K562 (cell line): Measurements from ENCODE around the gene CNTD1.

Source experiments
- CTCF ChIP-seq, 3 experiments: IDR thresholded peaks in 2 of 3; conservative IDR thresholded peaks in 1 of 3; 2 replicates each; pipeline ENCODE4 v1.5.1; 2011 to 2012; ENCODE audit warnings: low read length in 3 of 3, mild to moderate bottlenecking in 3 of 3, control low read depth in 2 of 3, improper control_type of control experiment in 1 of 3, inconsistent platforms in 1 of 3, low read depth in 1 of 3, mixed read lengths in 1 of 3, moderate library complexity in 1 of 3; ENCODE audit not compliant: insufficient read depth in 2 of 3
- E4F1 ChIP-seq: fragments of 250-450 bp; sonication (Bioruptor Pico); IDR thresholded peaks from 2 replicates; pipeline ENCODE4 v1.5.0; 2021; ENCODE audit warnings: mild to moderate bottlenecking, borderline replicate concordance
- EZH2 ChIP-seq: IDR thresholded peaks from 2 replicates; pipeline ENCODE4 v1.6.1; 2012; ENCODE audit warnings: low read depth, mild to moderate bottlenecking, inconsistent platforms, low read length, borderline replicate concordance
- FOXJ2 ChIP-seq: fragments of 200-800 bp; sonication (Bioruptor generic); IDR thresholded peaks from 2 replicates; pipeline ENCODE4 v1.6.1; 2016; ENCODE audit warnings: missing genetic modification characterization, missing compliant biosample characterization
- FOXP4 ChIP-seq: sonication (generic); formaldehyde crosslinking; IDR thresholded peaks from 2 replicates; pipeline ENCODE4 v1.8.0; 2022; ENCODE audit warnings: mild to moderate bottlenecking, missing genetic modification reagents, borderline replicate concordance
- NRF1 ChIP-seq, 2 experiments: fragments of 450-650 bp; IDR thresholded peaks in 1 of 2; conservative IDR thresholded peaks in 1 of 2; 2 replicates each; pipeline ENCODE4 v1.6.1; 2014; ENCODE audit warnings: mild to moderate bottlenecking in 2 of 2
- POU5F1 ChIP-seq: fragments of 150-350 bp; IDR thresholded peaks from 2 replicates; pipeline ENCODE4 v1.6.1; 2014; ENCODE audit warnings: borderline replicate concordance, low read length, low read depth, mild to moderate bottlenecking; ENCODE audit not compliant: partially characterized antibody
- RAD21 ChIP-seq, 2 experiments: fragments of 250-450 bp in 1 of 2; fragments of 450-650 bp in 1 of 2; sonication (Bioruptor Pico) in 1 of 2; formaldehyde crosslinking in 1 of 2; IDR thresholded peaks in 1 of 2; conservative IDR thresholded peaks in 1 of 2; 2 replicates each; pipeline versions ENCODE4 v1.4.0 to v1.8.0; 2020 to 2022; ENCODE audit warnings: mild to moderate bottlenecking in 2 of 2, moderate library complexity in 1 of 2
- SP1 ChIP-seq: sonication (generic); formaldehyde crosslinking; IDR thresholded peaks from 2 replicates; pipeline ENCODE4 v1.8.1; 2022; ENCODE audit warnings: mild to moderate bottlenecking, missing genetic modification reagents
- STAT6 ChIP-seq: sonication (generic); formaldehyde crosslinking; IDR thresholded peaks from 2 replicates; pipeline ENCODE4 v1.8.1; 2023; ENCODE audit warnings: mild to moderate bottlenecking, missing genetic modification reagents
- TAF9B ChIP-seq: fragments of 450-650 bp; IDR thresholded peaks from 2 replicates; pipeline ENCODE4 v1.6.1; 2018; ENCODE audit warnings: mild to moderate bottlenecking; ENCODE audit not compliant: partially characterized antibody
- ZBTB43 ChIP-seq: sonication (generic); formaldehyde crosslinking; IDR thresholded peaks from 2 replicates; pipeline ENCODE4 v1.8.0; 2023; ENCODE audit warnings: mild to moderate bottlenecking, missing genetic modification reagents

- TF ChIP-seq E4F1 (CRISPR knock-in tag) = no peak
- no peak for TF ChIP-seq ZBTB43 (CRISPR knock-in tag)
- TF ChIP-seq POU5F1 = no peak
- TF ChIP-seq SP1 = no peak
- TF ChIP-seq CTCF (IDR thresholded peaks at IDR 0.05 in 2 of 3, conservative IDR thresholded peaks at IDR 0.05 in 1 of 3; ENCODE audit: insufficient read depth in 2 of 3, low read depth in 1 of 3, low read length in 3 of 3) = no peak
- TF ChIP-seq TAF9B = no peak
- TF ChIP-seq FOXJ2 (tag) = no peak
- TF ChIP-seq EZH2 = no peak
- no peak for TF ChIP-seq RAD21 (CRISPR knock-in tag; conservative IDR thresholded peaks at IDR 0.05 in 1 of 2, IDR thresholded peaks at IDR 0.05 in 1 of 2)
- TF ChIP-seq FOXP4 (CRISPR knock-in tag) = no peak
- no peak for TF ChIP-seq NRF1 (conservative IDR thresholded peaks at IDR 0.05 in 1 of 2, IDR thresholded peaks at IDR 0.05 in 1 of 2)
- TF ChIP-seq STAT6 (CRISPR knock-in tag) = no peak
Observed at GRCh38 chr17:42787266-42787665, 11.4 kb upstream of the CNTD1 start.
